Activated effector memory CD4-positive, alpha-beta T cell treated with Interleukin-2 at 50 U/mL for 16 hours (primary cell): ENCODE data around the gene ZNF568.
A peak's percentile ranks its signal among the peaks of the same experiment; 100 is the strongest.

Source experiments
- DNase-seq: peaks from one replicate; pipeline ENCODE4 v3.0.0-alpha.2; 2020

The ZNF568 gene

GRCh38 chr19:37007587-37008220 is 91.6 kb downstream of the ZNF568 start:
- DNase-seq: peak; percentile 2

- no peak for DNase-seq
These were observed 93.7 kb downstream of the ZNF568 start for GRCh38 chr19:37009871-37010270.

- no peak for DNase-seq
These were observed 96.1 kb downstream of the ZNF568 start for GRCh38 chr19:37012093-37012745.

- no peak for DNase-seq
These were observed 98.3 kb downstream of the ZNF568 start for GRCh38 chr19:37014456-37014855.

- no peak for DNase-seq
These were observed 129.0 kb downstream of the ZNF568 start for GRCh38 chr19:37045140-37045539.
